Panc1 (cell line): Measurements from ENCODE around the gene RASL11B. TPM values are rescaled to one million over a fixed set of nuclear protein-coding genes. Genes with fewer than 3 reads are reported as not detected.

Experiments
- ATAC-seq: fragments of 200-7000 bp; cut with Tn5 transposase; 2 replicates; pipeline ENCODE4 v1.9.1; 2020; ENCODE audit warnings: mild to moderate bottlenecking, moderate library complexity
- BruUV-seq: library from RNA; stranded (reverse); fragments of 400-500 nt; replicated peaks from 2 replicates; lab custom pipeline; 2021; lab: Mats Ljungman, UMichigan
- CTCF ChIA-PET: fragments of 300-600 bp; sonication (Branson Sonifier 250); formaldehyde crosslinking; loops from one replicate; lab custom pipeline; 2022; ENCODE audit warnings: antibody characterized with exemption; lab: Charles Lee
- POLR2A ChIA-PET: fragments of 300-600 bp; sonication (Branson Sonifier 250); formaldehyde crosslinking; loops from one replicate; lab custom pipeline; 2022; ENCODE audit warnings: antibody characterized with exemption; lab: Charles Lee
- DNase-seq: peaks from one replicate; pipeline ENCODE4 v3.0.0-alpha.2; 2010; ENCODE audit warnings: low read depth, low spot score
- H3K27ac ChIP-seq: 2 replicates; pipeline ENCODE4 v1.5.1; 2011; ENCODE audit warnings: mild to moderate bottlenecking, low read length, inconsistent platforms
- H3K27me3 ChIP-seq: fragments of 200-500 bp; sonication (Bioruptor generic); 2 replicates; pipeline ENCODE4 v1.6.0; 2014; ENCODE audit warnings: low read length, inconsistent platforms; ENCODE audit not compliant: control insufficient read depth, insufficient read depth
- H3K36me3 ChIP-seq: fragments of 200-500 bp; sonication (Bioruptor generic); 2 replicates; pipeline ENCODE4 v1.5.1; 2014; ENCODE audit warnings: inconsistent platforms, mild to moderate bottlenecking, low read length, moderate library complexity; ENCODE audit not compliant: control insufficient read depth, insufficient read depth
- H3K4me1 ChIP-seq: 2 replicates; pipeline ENCODE4 v1.5.1; 2011; ENCODE audit warnings: inconsistent platforms, mild to moderate bottlenecking, low read length, moderate library complexity; ENCODE audit not compliant: control insufficient read depth, insufficient read depth
- H3K4me3 ChIP-seq, 2 experiments: 2 replicates each; pipeline ENCODE4 v1.5.1; 2011 to 2012; ENCODE audit warnings: low read depth in 2 of 2, low read length in 2 of 2, mild to moderate bottlenecking in 2 of 2, inconsistent platforms in 1 of 2, moderate library complexity in 1 of 2
- H3K9me3 ChIP-seq: fragments of 200-500 bp; sonication (Bioruptor generic); 2 replicates; pipeline ENCODE4 v1.5.1; 2014; ENCODE audit warnings: low read depth, mild to moderate bottlenecking, inconsistent platforms, low read length, moderate library complexity; ENCODE audit not compliant: control insufficient read depth, insufficient read depth
- CTCF ChIP-seq: fragments of 450-650 bp; IDR thresholded peaks from 2 replicates; pipeline ENCODE4 v1.5.1; 2017; ENCODE audit warnings: mild to moderate bottlenecking
- POLR2AphosphoS5 ChIP-seq: IDR thresholded peaks from 2 replicates; pipeline ENCODE4 v1.6.1; 2012; ENCODE audit warnings: mild to moderate bottlenecking, low read depth, low read length, moderate library complexity
- SIN3A ChIP-seq: IDR thresholded peaks from 2 replicates; pipeline ENCODE4 v1.6.1; 2012; ENCODE audit warnings: low read depth, mild to moderate bottlenecking, low read length, moderate library complexity, borderline replicate concordance; ENCODE audit not compliant: insufficient read depth
- TCF7L2 ChIP-seq: IDR thresholded peaks from 2 replicates; pipeline ENCODE4 v1.6.1; 2011; ENCODE audit warnings: mild to moderate bottlenecking, low read depth, low read length, inconsistent platforms
- in situ Hi-C: cut with HindIII; loops from 2 replicates; pipeline ENCODE4 v1.10.0; 2016; ENCODE audit warnings: low sequenced_read_pairs, low pct_unique_long_range_greater_than_20kb
- intact Hi-C: fragments of 100-400 bp; cut with micrococcal nuclease; formaldehyde crosslinking; loops from one replicate; pipeline ENCODE4 v1.10.0; 2022; ENCODE audit not compliant: unreplicated experiment
- total RNA-seq: library from RNA; stranded (reverse); gene quantifications from one replicate; pipeline ENCODE4 v1.2.1, GENCODE V29; 2021; ENCODE audit not compliant: unreplicated experiment
- TF ChIP-seq, protein P1 (sequence below), 2 experiments: IDR thresholded peaks; 2 replicates each; pipeline ENCODE4 v1.6.1; 2011 to 2012; ENCODE audit warnings: low read depth in 2 of 2, control low read depth in 1 of 2, low read length in 1 of 2, mild to moderate bottlenecking in 1 of 2, moderate library complexity in 1 of 2; ENCODE audit not compliant: insufficient read depth in 1 of 2

RASL11B gene
- total RNA-seq, 1 experiment from 2014 or later, result 0.21 TPM

- no TSS peak for BruUV-seq
- H3K27ac ChIP-seq, result no peak overlapping the region
- DNase-seq (no peak), ATAC-seq (no peak)
- no peaks in the 10 kb centered on the region for H3K4me1 ChIP-seq
- in situ Hi-C loops (no loop called here), intact Hi-C loops (no loop called here)
- H3K36me3 ChIP-seq, result no peaks in the 10 kb centered on the region
- no peaks in the 10 kb centered on the region for H3K9me3 ChIP-seq
- ChIA-PET CTCF (no interaction called here), POLR2A (no interaction called here)
- no peak overlapping the region for H3K4me3 ChIP-seq
- no peaks in the 10 kb centered on the region for H3K27me3 ChIP-seq
- TF ChIP-seq TCF7L2, result no peak
- TF ChIP-seq POLR2AphosphoS5, result no peak
- TF ChIP-seq, protein P1, sequence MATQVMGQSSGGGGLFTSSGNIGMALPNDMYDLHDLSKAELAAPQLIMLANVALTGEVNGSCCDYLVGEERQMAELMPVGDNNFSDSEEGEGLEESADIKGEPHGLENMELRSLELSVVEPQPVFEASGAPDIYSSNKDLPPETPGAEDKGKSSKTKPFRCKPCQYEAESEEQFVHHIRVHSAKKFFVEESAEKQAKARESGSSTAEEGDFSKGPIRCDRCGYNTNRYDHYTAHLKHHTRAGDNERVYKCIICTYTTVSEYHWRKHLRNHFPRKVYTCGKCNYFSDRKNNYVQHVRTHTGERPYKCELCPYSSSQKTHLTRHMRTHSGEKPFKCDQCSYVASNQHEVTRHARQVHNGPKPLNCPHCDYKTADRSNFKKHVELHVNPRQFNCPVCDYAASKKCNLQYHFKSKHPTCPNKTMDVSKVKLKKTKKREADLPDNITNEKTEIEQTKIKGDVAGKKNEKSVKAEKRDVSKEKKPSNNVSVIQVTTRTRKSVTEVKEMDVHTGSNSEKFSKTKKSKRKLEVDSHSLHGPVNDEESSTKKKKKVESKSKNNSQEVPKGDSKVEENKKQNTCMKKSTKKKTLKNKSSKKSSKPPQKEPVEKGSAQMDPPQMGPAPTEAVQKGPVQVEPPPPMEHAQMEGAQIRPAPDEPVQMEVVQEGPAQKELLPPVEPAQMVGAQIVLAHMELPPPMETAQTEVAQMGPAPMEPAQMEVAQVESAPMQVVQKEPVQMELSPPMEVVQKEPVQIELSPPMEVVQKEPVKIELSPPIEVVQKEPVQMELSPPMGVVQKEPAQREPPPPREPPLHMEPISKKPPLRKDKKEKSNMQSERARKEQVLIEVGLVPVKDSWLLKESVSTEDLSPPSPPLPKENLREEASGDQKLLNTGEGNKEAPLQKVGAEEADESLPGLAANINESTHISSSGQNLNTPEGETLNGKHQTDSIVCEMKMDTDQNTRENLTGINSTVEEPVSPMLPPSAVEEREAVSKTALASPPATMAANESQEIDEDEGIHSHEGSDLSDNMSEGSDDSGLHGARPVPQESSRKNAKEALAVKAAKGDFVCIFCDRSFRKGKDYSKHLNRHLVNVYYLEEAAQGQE (IDR thresholded peaks at IDR 0.05; ENCODE audit: insufficient read depth in 1 of 2, low read depth in 2 of 2, low read length in 1 of 2), result no peak
- TF ChIP-seq SIN3A, result no peak
- TF ChIP-seq CTCF, result no peak
Measured at GRCh38 chr4:52877694-52878093, 15.6 kb downstream of the RASL11B start.

GRCh38 chr4:52879471-52879870 is 17.4 kb downstream of the RASL11B start:
- no peak overlapping the region for H3K4me3 ChIP-seq
- H3K36me3 ChIP-seq, result no peaks in the 10 kb centered on the region
- no peak overlapping the region for H3K27ac ChIP-seq
- POLR2A ChIA-PET, result no interaction called here
- DNase-seq (no peak), ATAC-seq (no peak)
- CTCF ChIA-PET, result no interaction called here
- H3K27me3 ChIP-seq, result no peaks in the 10 kb centered on the region
- no peaks in the 10 kb centered on the region for H3K4me1 ChIP-seq
- no TSS peak for BruUV-seq
- in situ Hi-C loops (no loop called here), intact Hi-C loops (no loop called here)
- no peaks in the 10 kb centered on the region for H3K9me3 ChIP-seq
- TF ChIP-seq POLR2AphosphoS5 (no peak), TCF7L2 (no peak), CTCF (no peak), SIN3A (no peak)
- TF ChIP-seq, protein P1 (IDR thresholded peaks at IDR 0.05; ENCODE audit: insufficient read depth in 1 of 2, low read depth in 2 of 2, low read length in 1 of 2), result no peak
